ENCODE data around the gene TRPM7.

TRPM7 gene

GRCh38 chr15:50558012-50558411 is 128.6 kb downstream of the TRPM7 start:
- H3K4me3 ChIP-seq (ENCODE audit: low read depth, low read length) = no peak overlapping the region
- DNase-seq (ENCODE audit: low read depth) = no peak
- in situ Hi-C loops (cut with HindIII; ENCODE audit: low sequenced_read_pairs) = no loop called here

DNA sequence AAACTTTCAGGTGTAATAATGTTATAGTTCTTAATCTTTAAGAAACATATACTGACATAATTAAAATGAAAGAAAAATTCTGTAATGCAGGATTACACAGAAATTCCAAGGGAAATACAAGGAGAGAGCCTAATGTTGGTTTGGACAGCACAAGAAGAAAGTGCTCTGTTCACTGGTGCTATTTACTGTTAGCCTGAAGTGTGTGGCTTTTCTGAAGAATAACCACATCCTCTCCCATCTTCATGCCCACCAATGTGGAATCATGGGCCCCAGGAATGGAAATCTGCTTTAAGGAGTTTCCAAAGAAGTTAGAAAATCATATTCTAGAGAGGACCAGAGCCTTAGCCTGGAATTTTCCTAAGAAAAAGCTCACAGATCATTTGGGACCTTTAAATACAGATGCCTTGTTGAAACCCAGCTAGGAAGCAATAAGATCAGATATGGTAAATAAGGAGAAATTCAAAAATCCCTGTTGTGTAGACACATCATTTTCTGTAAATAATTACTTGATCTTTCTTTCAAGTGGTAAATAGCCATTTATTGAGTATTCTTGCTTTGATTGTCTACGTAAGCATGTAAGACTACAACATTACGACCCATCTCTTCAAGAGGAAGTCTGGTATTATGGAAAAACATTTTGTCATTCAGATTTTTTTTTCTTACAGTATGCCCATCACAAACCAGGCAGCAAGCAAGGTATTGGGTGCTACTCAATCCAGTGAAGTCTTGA is 129.8 kb downstream of the TRPM7 start:
- in situ Hi-C loops (cut with HindIII; ENCODE audit: low sequenced_read_pairs) = no loop called here
- DNase-seq (ENCODE audit: low read depth) = no peak
- no peak overlapping the region for H3K4me3 ChIP-seq (ENCODE audit: low read depth, low read length)
- TF ChIP-seq, protein P1, sequence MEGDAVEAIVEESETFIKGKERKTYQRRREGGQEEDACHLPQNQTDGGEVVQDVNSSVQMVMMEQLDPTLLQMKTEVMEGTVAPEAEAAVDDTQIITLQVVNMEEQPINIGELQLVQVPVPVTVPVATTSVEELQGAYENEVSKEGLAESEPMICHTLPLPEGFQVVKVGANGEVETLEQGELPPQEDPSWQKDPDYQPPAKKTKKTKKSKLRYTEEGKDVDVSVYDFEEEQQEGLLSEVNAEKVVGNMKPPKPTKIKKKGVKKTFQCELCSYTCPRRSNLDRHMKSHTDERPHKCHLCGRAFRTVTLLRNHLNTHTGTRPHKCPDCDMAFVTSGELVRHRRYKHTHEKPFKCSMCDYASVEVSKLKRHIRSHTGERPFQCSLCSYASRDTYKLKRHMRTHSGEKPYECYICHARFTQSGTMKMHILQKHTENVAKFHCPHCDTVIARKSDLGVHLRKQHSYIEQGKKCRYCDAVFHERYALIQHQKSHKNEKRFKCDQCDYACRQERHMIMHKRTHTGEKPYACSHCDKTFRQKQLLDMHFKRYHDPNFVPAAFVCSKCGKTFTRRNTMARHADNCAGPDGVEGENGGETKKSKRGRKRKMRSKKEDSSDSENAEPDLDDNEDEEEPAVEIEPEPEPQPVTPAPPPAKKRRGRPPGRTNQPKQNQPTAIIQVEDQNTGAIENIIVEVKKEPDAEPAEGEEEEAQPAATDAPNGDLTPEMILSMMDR (IDR thresholded peaks at IDR 0.05; ENCODE audit: low read depth, low read length, missing control alignments) = no peak

More at GRCh38 chr15:50558012-50558411, 128.6 kb downstream of the TRPM7 start:
- TF ChIP-seq, protein P1 (IDR thresholded peaks at IDR 0.05; ENCODE audit: low read depth, low read length, missing control alignments) = no peak

- DNase-seq (ENCODE audit: low read depth) = no peak
- in situ Hi-C loops (cut with HindIII; ENCODE audit: low sequenced_read_pairs) = no loop called here
- TF ChIP-seq, protein P1 (IDR thresholded peaks at IDR 0.05; ENCODE audit: low read depth, low read length, missing control alignments) = no peak
- no peak overlapping the region for H3K4me3 ChIP-seq (ENCODE audit: low read depth, low read length)
These were observed 134.4 kb downstream of the TRPM7 start for GRCh38 chr15:50552238-50552637.

DNA sequence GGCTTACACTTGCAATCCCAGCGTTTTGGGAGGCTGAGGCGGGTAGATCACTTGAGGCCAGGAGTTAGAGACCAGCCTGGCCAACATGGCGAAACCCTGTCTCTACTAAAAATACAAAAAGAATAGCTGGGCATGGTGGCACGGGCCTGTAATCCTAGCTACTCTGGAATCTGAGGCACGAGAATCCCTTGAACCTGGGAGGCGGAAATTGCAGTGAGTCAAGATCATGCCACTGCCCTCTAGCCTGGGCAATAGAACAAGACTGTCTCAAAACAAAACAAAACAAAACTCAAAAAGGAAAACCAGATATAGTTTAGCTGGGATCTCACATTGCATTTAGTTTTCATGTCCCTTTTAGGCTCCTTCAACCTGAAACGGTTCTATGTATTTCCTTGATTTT is 137.3 kb downstream of the TRPM7 start:
- DNase-seq (ENCODE audit: low read depth) = no peak
- in situ Hi-C loops (cut with HindIII; ENCODE audit: low sequenced_read_pairs) = no loop called here
- no peak overlapping the region for H3K4me3 ChIP-seq (ENCODE audit: low read depth, low read length)
- TF ChIP-seq, protein P1 (IDR thresholded peaks at IDR 0.05; ENCODE audit: low read depth, low read length, missing control alignments) = no peak

DNA sequence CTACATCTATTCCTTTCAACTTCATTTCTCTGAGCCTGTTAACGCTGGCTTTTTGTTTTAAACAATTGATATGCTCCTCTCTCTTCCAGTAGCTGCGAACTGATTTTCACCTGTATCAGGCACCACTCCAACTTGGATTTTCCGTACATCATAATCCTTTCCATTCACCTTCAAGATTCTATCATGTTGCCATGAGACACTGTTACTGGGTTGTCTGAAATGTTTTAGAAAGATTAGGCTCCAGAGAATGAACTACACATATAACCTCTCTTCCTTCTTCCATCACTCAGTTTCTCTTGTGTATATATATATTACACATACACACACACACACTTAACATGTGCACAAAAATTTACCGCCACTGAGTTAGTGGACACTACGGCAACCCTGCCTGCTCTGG is 140.0 kb downstream of the TRPM7 start, which contains the start of gene USP50:
TSS of gene USP50 (minus strand) at position 101 of the 400 bp plus-strand sequence. CDS start 141 bp downstream, outside the sequence.
- DNase-seq (ENCODE audit: low read depth) = no peak
- TF ChIP-seq, protein P1 (IDR thresholded peaks at IDR 0.05; ENCODE audit: low read depth, low read length, missing control alignments) = no peak
- H3K4me3 ChIP-seq (ENCODE audit: low read depth, low read length) = no peak within 1 kb of the TSS
- in situ Hi-C loops (cut with HindIII; ENCODE audit: low sequenced_read_pairs) = no loop called here

DNA sequence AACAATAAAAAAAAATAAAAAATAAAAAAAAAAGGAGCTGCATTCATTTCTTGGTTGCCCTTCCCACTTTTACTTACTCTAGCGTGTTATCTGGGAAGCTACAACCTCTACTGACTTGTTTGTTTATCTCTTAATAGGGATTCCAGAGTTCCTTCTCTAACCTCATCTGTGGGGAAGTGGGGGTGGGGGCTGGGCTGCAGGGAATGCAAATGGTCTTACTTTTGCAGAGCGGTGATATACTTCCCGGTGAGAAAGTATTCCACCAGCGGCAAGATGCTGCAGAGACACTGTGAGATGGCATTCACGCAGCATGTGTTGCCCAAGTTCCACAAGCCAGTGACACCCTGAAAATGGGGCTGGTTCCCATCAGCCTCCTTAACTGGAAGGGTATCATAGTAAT is 142.2 kb downstream of the TRPM7 start:
- no peak overlapping the region for H3K4me3 ChIP-seq (ENCODE audit: low read depth, low read length)
- in situ Hi-C loops (cut with HindIII; ENCODE audit: low sequenced_read_pairs) = no loop called here
- no peak for DNase-seq (ENCODE audit: low read depth)
- TF ChIP-seq, protein P1 (IDR thresholded peaks at IDR 0.05; ENCODE audit: low read depth, low read length, missing control alignments) = no peak
